ENCODE measurements around the gene MDH2. TPM values are rescaled to one million over a fixed set of nuclear protein-coding genes. Genes with fewer than 3 reads are reported as not detected.
A peak's percentile ranks its signal among the peaks of the same experiment; 100 is the strongest.

MDH2 gene
- total and polyA plus RNA-seq, 4 donors, result 54.3 to 200 (median 85.6) TPM

- ATAC-seq (ENCODE audit: insufficient read depth, low FRiP score) (no peak), DNase-seq (peak in 1 of 3 donors; percentile 12)
- Histone ChIP-seq H3K4me3 (peak overlapping the region; percentile 85), H3K4me1 (ENCODE audit: control insufficient read depth in 5 of 5, insufficient read depth in 5 of 5, low read length in 5 of 5) (peaks cover 0 to 10% (median 6%) of the 10 kb centered on the region in 5 donors), H3K9me3 (ENCODE audit: control insufficient read depth in 4 of 4, insufficient read depth in 3 of 4, low read length in 3 of 4) (no peaks in the 10 kb centered on the region), H3K36me3 (ENCODE audit: control insufficient read depth in 4 of 4, insufficient read depth in 4 of 4, low read length in 4 of 4) (peaks cover 2 to 9% (median 6%) of the 10 kb centered on the region in 4 donors), H3K27ac (ENCODE audit: low read depth in 1 of 2, low read length in 1 of 2) (peak overlapping the region; percentile 78 to 92), H3K27me3 (ENCODE audit: control insufficient read depth in 3 of 3, insufficient read depth in 3 of 3, low read length in 2 of 3) (no peaks in the 10 kb centered on the region), H3K9ac (ENCODE audit: insufficient read depth in 1 of 2, low read length in 2 of 2) (peak overlapping the region; percentile 97 to 98)
- 1% methylated on average over 21 of the region's 21 CpGs for WGBS, 2 donors
- TF ChIP-seq CTCF (IDR thresholded peaks at IDR 0.05; ENCODE audit: control extremely low read depth, extremely low read depth), result no peak
Measured at GRCh38 chr7:76047305-76047810, 548 bp upstream of the MDH2 start.

- 0 to 5% methylated on average over 9 of the region's 9 CpGs for whole genome bisulfite sequencing, 2 donors
- no peaks in the 10 kb centered on the region for H3K9me3 ChIP-seq (ENCODE audit: control insufficient read depth in 4 of 4, insufficient read depth in 3 of 4, low read length in 3 of 4)
- peak overlapping the region; percentile 85 for H3K4me3 ChIP-seq
- peaks cover 2 to 9% (median 9%) of the 10 kb centered on the region in 4 donors for H3K36me3 ChIP-seq (ENCODE audit: control insufficient read depth in 4 of 4, insufficient read depth in 4 of 4, low read length in 4 of 4)
- H3K27ac ChIP-seq (ENCODE audit: low read depth in 1 of 2, low read length in 1 of 2), result peak overlapping the region; percentile 92 to 97
- DNase-seq (peak in 2 of 3 donors; percentile 26 to 62), ATAC-seq (ENCODE audit: insufficient read depth, low FRiP score) (no peak)
- TF ChIP-seq CTCF (IDR thresholded peaks at IDR 0.05; ENCODE audit: control extremely low read depth, extremely low read depth), result no peak
- H3K9ac ChIP-seq (ENCODE audit: insufficient read depth in 1 of 2, low read length in 2 of 2), result peak overlapping the region; percentile 86 to 98
- H3K4me1 ChIP-seq (ENCODE audit: control insufficient read depth in 5 of 5, insufficient read depth in 5 of 5, low read length in 5 of 5), result peaks cover 0 to 10% (median 6%) of the 10 kb centered on the region in 5 donors
- H3K27me3 ChIP-seq (ENCODE audit: control insufficient read depth in 3 of 3, insufficient read depth in 3 of 3, low read length in 2 of 3), result no peaks in the 10 kb centered on the region
Measured at GRCh38 chr7:76048668-76048988, 722 bp downstream of the MDH2 start.

GRCh38 chr7:76049295-76049694, 1.4 kb downstream of the MDH2 start:
- Histone ChIP-seq H3K4me1 (ENCODE audit: control insufficient read depth in 5 of 5, insufficient read depth in 5 of 5, low read length in 5 of 5) (peaks cover 0 to 10% (median 6%) of the 10 kb centered on the region in 5 donors), H3K9ac (ENCODE audit: insufficient read depth in 1 of 2, low read length in 2 of 2) (peak overlapping the region in 1 of 2 donors; percentile 23), H3K36me3 (ENCODE audit: control insufficient read depth in 4 of 4, insufficient read depth in 4 of 4, low read length in 4 of 4) (peaks cover 2 to 15% (median 10%) of the 10 kb centered on the region in 4 donors), H3K4me3 (no peak overlapping the region), H3K27ac (ENCODE audit: low read depth in 1 of 2, low read length in 1 of 2) (peak overlapping the region in 1 of 2 donors; percentile 28), H3K9me3 (ENCODE audit: control insufficient read depth in 4 of 4, insufficient read depth in 3 of 4, low read length in 3 of 4) (no peaks in the 10 kb centered on the region), H3K27me3 (ENCODE audit: control insufficient read depth in 3 of 3, insufficient read depth in 3 of 3, low read length in 2 of 3) (no peaks in the 10 kb centered on the region)
- DNase-seq (no peak), ATAC-seq (ENCODE audit: insufficient read depth, low FRiP score) (no peak)
- TF ChIP-seq CTCF (IDR thresholded peaks at IDR 0.05; ENCODE audit: control extremely low read depth, extremely low read depth), result no peak
- 84 to 96% methylated on average over 6 of the region's 6 CpGs for WGBS, 2 donors

GRCh38 chr7:76050545-76050944, 2.6 kb downstream of the MDH2 start:
- peaks cover 2 to 15% (median 11%) of the 10 kb centered on the region in 4 donors for H3K36me3 ChIP-seq (ENCODE audit: control insufficient read depth in 4 of 4, insufficient read depth in 4 of 4, low read length in 4 of 4)
- H3K4me3 ChIP-seq, result no peak overlapping the region
- peaks cover 0 to 8% (median 6%) of the 10 kb centered on the region in 5 donors for H3K4me1 ChIP-seq (ENCODE audit: control insufficient read depth in 5 of 5, insufficient read depth in 5 of 5, low read length in 5 of 5)
- H3K9ac ChIP-seq (ENCODE audit: insufficient read depth in 1 of 2, low read length in 2 of 2), result no peak overlapping the region
- 95 to 97% methylated on average over 5 of the region's 5 CpGs for WGBS, 2 donors
- ATAC-seq (ENCODE audit: insufficient read depth, low FRiP score) (no peak), DNase-seq (no peak)
- H3K27ac ChIP-seq (ENCODE audit: low read depth in 1 of 2, low read length in 1 of 2), result no peak overlapping the region
- TF ChIP-seq CTCF (IDR thresholded peaks at IDR 0.05; ENCODE audit: control extremely low read depth, extremely low read depth), result no peak
- no peaks in the 10 kb centered on the region for H3K9me3 ChIP-seq (ENCODE audit: control insufficient read depth in 4 of 4, insufficient read depth in 3 of 4, low read length in 3 of 4)
- H3K27me3 ChIP-seq (ENCODE audit: control insufficient read depth in 3 of 3, insufficient read depth in 3 of 3, low read length in 2 of 3), result no peaks in the 10 kb centered on the region
